ENCODE results near the gene HEG1. TPM values are rescaled to one million over a fixed set of nuclear protein-coding genes. Genes with fewer than 3 reads are reported as not detected.

HEG1 gene
- total RNA-seq, 2 donors from 2014 or later: 202 to 210 TPM

DNA sequence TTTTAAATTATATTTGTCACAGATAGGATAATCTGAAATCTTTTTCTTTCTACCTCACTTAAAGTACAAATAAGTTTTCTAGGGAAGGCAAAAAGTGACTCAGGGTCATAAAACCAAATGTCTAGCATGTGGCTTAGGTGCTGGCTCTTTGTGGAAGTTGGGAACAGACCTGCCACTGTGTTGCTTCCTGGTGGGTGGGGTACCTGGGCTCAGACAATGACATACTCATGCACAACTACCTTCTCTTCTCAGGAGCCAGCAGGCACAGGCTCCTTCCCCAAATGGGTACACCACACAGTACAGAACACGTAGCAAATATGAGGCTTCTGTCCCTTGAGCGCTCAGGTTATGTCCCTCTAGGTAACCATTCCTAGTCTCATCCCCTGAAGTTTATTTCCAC lies 81.1 kb downstream of the HEG1 start:
- H3K27me3 ChIP-seq: no peaks in the 10 kb centered on the region
- DNase-seq (ENCODE audit: low spot score): no peak
- no peaks in the 10 kb centered on the region for H3K4me1 ChIP-seq
- no peaks in the 10 kb centered on the region for H3K9me3 ChIP-seq
- H3K27ac ChIP-seq: no peak overlapping the region
- TF ChIP-seq, protein P1, sequence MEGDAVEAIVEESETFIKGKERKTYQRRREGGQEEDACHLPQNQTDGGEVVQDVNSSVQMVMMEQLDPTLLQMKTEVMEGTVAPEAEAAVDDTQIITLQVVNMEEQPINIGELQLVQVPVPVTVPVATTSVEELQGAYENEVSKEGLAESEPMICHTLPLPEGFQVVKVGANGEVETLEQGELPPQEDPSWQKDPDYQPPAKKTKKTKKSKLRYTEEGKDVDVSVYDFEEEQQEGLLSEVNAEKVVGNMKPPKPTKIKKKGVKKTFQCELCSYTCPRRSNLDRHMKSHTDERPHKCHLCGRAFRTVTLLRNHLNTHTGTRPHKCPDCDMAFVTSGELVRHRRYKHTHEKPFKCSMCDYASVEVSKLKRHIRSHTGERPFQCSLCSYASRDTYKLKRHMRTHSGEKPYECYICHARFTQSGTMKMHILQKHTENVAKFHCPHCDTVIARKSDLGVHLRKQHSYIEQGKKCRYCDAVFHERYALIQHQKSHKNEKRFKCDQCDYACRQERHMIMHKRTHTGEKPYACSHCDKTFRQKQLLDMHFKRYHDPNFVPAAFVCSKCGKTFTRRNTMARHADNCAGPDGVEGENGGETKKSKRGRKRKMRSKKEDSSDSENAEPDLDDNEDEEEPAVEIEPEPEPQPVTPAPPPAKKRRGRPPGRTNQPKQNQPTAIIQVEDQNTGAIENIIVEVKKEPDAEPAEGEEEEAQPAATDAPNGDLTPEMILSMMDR (IDR thresholded peaks at IDR 0.05): no peak
- peaks cover 80% of the 10 kb centered on the region for H3K36me3 ChIP-seq
- H3K4me3 ChIP-seq: no peak overlapping the region

- Histone ChIP-seq H3K27ac (no peak overlapping the region), H3K36me3 (peaks cover 94% of the 10 kb centered on the region), H3K4me3 (no peak overlapping the region), H3K4me1 (no peaks in the 10 kb centered on the region), H3K9me3 (no peaks in the 10 kb centered on the region), H3K27me3 (no peaks in the 10 kb centered on the region)
- TF ChIP-seq, protein P1 (IDR thresholded peaks at IDR 0.05): no peak
- no peak for DNase-seq (ENCODE audit: low spot score)
These were observed 82.5 kb downstream of the HEG1 start for GRCh38 chr3:124973290-124973689.

DNA sequence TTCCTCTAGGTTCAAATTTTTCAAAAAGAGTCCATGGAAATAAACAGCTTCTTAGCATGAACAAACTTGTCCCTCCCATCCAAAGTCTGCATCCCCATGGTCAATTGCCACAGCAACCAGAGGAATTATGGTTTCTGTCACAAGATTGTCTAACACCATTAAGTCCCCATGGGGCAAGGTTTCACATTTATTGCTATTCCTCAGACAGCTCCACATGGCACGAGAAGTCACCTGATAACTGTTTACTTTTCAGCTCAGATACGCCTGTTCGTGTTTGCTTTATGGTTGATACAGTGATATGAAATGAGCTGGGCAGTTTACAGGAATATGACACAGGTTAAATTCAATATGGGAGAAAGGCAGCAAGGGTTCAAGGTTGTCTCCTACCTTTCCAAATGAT lies 83.3 kb downstream of the HEG1 start:
- Histone ChIP-seq H3K9me3 (no peaks in the 10 kb centered on the region), H3K36me3 (peaks cover 90% of the 10 kb centered on the region), H3K4me1 (no peaks in the 10 kb centered on the region), H3K27me3 (no peaks in the 10 kb centered on the region), H3K4me3 (no peak overlapping the region), H3K27ac (no peak overlapping the region)
- no peak for DNase-seq (ENCODE audit: low spot score)
- TF ChIP-seq, protein P1 (IDR thresholded peaks at IDR 0.05): no peak

DNA sequence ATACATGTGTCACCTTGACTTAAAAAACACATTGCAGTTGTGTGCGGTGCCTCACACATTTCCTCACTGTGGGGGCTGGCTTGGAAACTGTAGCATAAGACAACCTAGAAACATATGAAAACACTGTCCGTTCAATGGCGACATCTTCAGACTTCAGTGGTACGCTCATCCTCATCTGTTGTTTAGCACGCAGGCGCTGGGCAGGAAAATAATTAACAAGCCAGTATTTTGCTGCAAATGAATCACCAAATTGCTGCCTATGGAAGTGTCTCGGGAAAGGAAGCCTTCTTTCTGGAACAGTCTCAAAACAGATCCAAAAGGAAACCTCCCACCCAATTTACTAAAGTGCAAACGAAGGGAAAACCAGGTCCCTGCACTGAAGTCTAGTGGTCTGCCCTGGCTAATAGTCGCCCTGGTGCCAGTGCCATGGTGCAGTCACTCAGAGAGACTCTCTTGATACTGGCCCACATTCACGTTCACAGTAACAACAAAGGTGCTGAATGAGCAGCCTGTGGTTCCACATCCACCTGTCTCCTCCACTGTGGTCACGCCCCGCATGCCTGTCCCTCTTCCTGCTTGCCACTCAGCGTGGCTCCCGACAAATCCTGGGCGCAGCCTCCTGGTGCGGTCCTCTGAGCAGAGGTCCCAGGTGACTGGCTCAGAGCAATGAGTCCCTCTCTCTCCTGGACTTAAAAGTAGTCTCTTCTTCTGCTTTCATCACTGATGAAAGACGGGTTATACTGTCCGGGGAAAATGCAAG lies 85.7 kb downstream of the HEG1 start:
- no peak overlapping the region for H3K4me3 ChIP-seq
- no peak for DNase-seq (ENCODE audit: low spot score)
- no peaks in the 10 kb centered on the region for H3K9me3 ChIP-seq
- H3K4me1 ChIP-seq: peaks cover 0 to 1% of the 10 kb centered on the region in 2 donors
- H3K27ac ChIP-seq: no peak overlapping the region
- TF ChIP-seq, protein P1 (IDR thresholded peaks at IDR 0.05): no peak
- H3K36me3 ChIP-seq: peaks cover 67% of the 10 kb centered on the region
- no peaks in the 10 kb centered on the region for H3K27me3 ChIP-seq

- Histone ChIP-seq H3K27ac (no peak overlapping the region), H3K4me1 (peaks cover 0 to 11% of the 10 kb centered on the region in 2 donors), H3K36me3 (peaks cover 63% of the 10 kb centered on the region), H3K27me3 (no peaks in the 10 kb centered on the region), H3K9me3 (no peaks in the 10 kb centered on the region), H3K4me3 (no peak overlapping the region)
- TF ChIP-seq, protein P1 (IDR thresholded peaks at IDR 0.05): no peak
- DNase-seq (ENCODE audit: low spot score): no peak
These were observed 86.6 kb downstream of the HEG1 start for GRCh38 chr3:124969190-124969589.

DNA sequence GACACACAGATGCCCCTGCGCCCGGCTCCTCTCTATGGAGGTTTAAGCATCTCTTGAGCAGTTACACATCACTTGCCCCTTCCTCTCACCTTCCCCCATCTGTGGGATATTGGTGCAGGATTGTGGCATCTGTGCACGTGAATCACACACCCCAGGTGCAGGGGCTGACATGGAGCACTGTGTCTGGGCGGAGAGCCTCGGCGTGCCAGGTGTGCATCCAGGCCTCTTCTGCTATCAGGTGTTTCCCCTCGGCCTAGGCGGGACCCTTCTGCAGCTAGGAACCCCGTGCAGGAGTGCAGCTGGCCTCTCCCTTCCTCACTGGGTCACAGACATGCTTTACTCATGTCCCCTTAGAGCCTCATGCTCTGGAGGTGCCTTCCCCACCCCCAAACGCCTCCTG lies 87.8 kb downstream of the HEG1 start:
- Histone ChIP-seq H3K36me3 (peaks cover 50% of the 10 kb centered on the region), H3K27ac (no peak overlapping the region), H3K4me1 (peaks cover 0 to 20% of the 10 kb centered on the region in 2 donors), H3K27me3 (no peaks in the 10 kb centered on the region), H3K4me3 (no peak overlapping the region), H3K9me3 (no peaks in the 10 kb centered on the region)
- no peak for DNase-seq (ENCODE audit: low spot score)
- TF ChIP-seq, protein P1 (IDR thresholded peaks at IDR 0.05): no peak

Measured in right atrium auricular region (tissue), 2 donors.